ENCODE data around the gene SERPINE2. TPM values are rescaled to one million over a fixed set of nuclear protein-coding genes. Genes with fewer than 3 reads are reported as not detected.

SERPINE2 gene
- total and polyA plus RNA-seq, 2 experiments from 2014 or later, result 1,864 to 5,355 TPM

GRCh38 chr2:224063298-224063648, 24.2 kb upstream of the SERPINE2 start:
- in situ Hi-C loops (cut with MboI), result no loop called here
- no peak for DNase-seq
- no peak overlapping the region for H3K4me3 ChIP-seq
- H3K27me3 ChIP-seq (replicated peaks; ENCODE audit: insufficient read depth), result no peaks in the 10 kb centered on the region
- no peaks in the 10 kb centered on the region for H3K36me3 ChIP-seq (ENCODE audit: low read depth)
- no peaks in the 10 kb centered on the region for H4K20me1 ChIP-seq (ENCODE audit: insufficient read depth)
- no peaks in the 10 kb centered on the region for H3K9me2 ChIP-seq (ENCODE audit: insufficient read depth)
- no peak overlapping the region for H2AFZ ChIP-seq
- H3K4me2 ChIP-seq (ENCODE audit: unreplicated experiment), result no peak overlapping the region
- no peaks in the 10 kb centered on the region for H3K4me1 ChIP-seq (ENCODE audit: insufficient read depth)
- WGBS, 2 experiments (ENCODE audit: low coverage in 1 of 2, low lambda C conversion rate in 2 of 2, missing lambda C conversion rate in 2 of 2), result 98% methylated on average over 4 of the region's 4 CpGs
- H3K27ac ChIP-seq, result no peak overlapping the region
- H3K9ac ChIP-seq, result no peak overlapping the region
- H3K9me3 ChIP-seq (ENCODE audit: low read depth), result no peaks in the 10 kb centered on the region
- no peaks in the 10 kb centered on the region for H3F3A ChIP-seq (ENCODE audit: insufficient read depth)
- no peaks in the 10 kb centered on the region for H3K79me2 ChIP-seq (ENCODE audit: insufficient read depth)
- TF ChIP-seq EZH2phosphoT487 (IDR thresholded peaks at IDR 0.05; ENCODE audit: insufficient read depth, low read depth) (no peak), EZH2 (IDR thresholded peaks at IDR 0.05; ENCODE audit: insufficient read depth, poor library complexity, severe bottlenecking) (no peak)

GRCh38 chr2:224062481-224063297, 23.6 kb upstream of the SERPINE2 start:
- 75 to 77% methylated on average over 5 of the region's 5 CpGs for WGBS, 2 experiments (ENCODE audit: low coverage in 1 of 2, low lambda C conversion rate in 2 of 2, missing lambda C conversion rate in 2 of 2)
- no peaks in the 10 kb centered on the region for H3K36me3 ChIP-seq (ENCODE audit: low read depth)
- DNase-seq, result no peak
- H3F3A ChIP-seq (ENCODE audit: insufficient read depth), result no peaks in the 10 kb centered on the region
- H3K4me3 ChIP-seq, result no peak overlapping the region
- no peaks in the 10 kb centered on the region for H3K4me1 ChIP-seq (ENCODE audit: insufficient read depth)
- no peak overlapping the region for H3K4me2 ChIP-seq (ENCODE audit: unreplicated experiment)
- no peaks in the 10 kb centered on the region for H3K79me2 ChIP-seq (ENCODE audit: insufficient read depth)
- no peak overlapping the region for H3K27ac ChIP-seq
- H2AFZ ChIP-seq, result no peak overlapping the region
- H4K20me1 ChIP-seq (ENCODE audit: insufficient read depth), result no peaks in the 10 kb centered on the region
- TF ChIP-seq EZH2phosphoT487 (IDR thresholded peaks at IDR 0.05; ENCODE audit: insufficient read depth, low read depth) (no peak), EZH2 (IDR thresholded peaks at IDR 0.05; ENCODE audit: insufficient read depth, poor library complexity, severe bottlenecking) (no peak)
- no peaks in the 10 kb centered on the region for H3K9me3 ChIP-seq (ENCODE audit: low read depth)
- H3K27me3 ChIP-seq (replicated peaks; ENCODE audit: insufficient read depth), result no peaks in the 10 kb centered on the region
- H3K9me2 ChIP-seq (ENCODE audit: insufficient read depth), result no peaks in the 10 kb centered on the region
- in situ Hi-C loops (cut with MboI), result no loop called here
- no peak overlapping the region for H3K9ac ChIP-seq

- no peak for DNase-seq
- Histone ChIP-seq H2AFZ (no peak overlapping the region), H3K9me3 (ENCODE audit: low read depth) (no peaks in the 10 kb centered on the region), H3K9ac (no peak overlapping the region), H3K27ac (no peak overlapping the region), H3K36me3 (ENCODE audit: low read depth) (no peaks in the 10 kb centered on the region), H3K4me2 (ENCODE audit: unreplicated experiment) (no peak overlapping the region), H3K9me2 (ENCODE audit: insufficient read depth) (no peaks in the 10 kb centered on the region), H3K27me3 (replicated peaks; ENCODE audit: insufficient read depth) (no peaks in the 10 kb centered on the region), H3K4me3 (no peak overlapping the region), H3K79me2 (ENCODE audit: insufficient read depth) (no peaks in the 10 kb centered on the region), H4K20me1 (ENCODE audit: insufficient read depth) (no peaks in the 10 kb centered on the region), H3F3A (ENCODE audit: insufficient read depth) (no peaks in the 10 kb centered on the region), H3K4me1 (ENCODE audit: insufficient read depth) (no peaks in the 10 kb centered on the region)
- 95 to 99% methylated on average over 2 of the region's 2 CpGs for WGBS, 2 experiments (ENCODE audit: low coverage in 1 of 2, low lambda C conversion rate in 2 of 2, missing lambda C conversion rate in 2 of 2)
- no peak for TF ChIP-seq EZH2 (IDR thresholded peaks at IDR 0.05; ENCODE audit: insufficient read depth, poor library complexity, severe bottlenecking)
- no peak for TF ChIP-seq EZH2phosphoT487 (IDR thresholded peaks at IDR 0.05; ENCODE audit: insufficient read depth, low read depth)
- in situ Hi-C loops (cut with MboI), result no loop called here
These were observed 21.8 kb upstream of the SERPINE2 start for GRCh38 chr2:224060783-224061482.

GRCh38 chr2:224059178-224059577, 20.1 kb upstream of the SERPINE2 start:
- Histone ChIP-seq H3F3A (ENCODE audit: insufficient read depth) (no peaks in the 10 kb centered on the region), H3K4me2 (ENCODE audit: unreplicated experiment) (no peak overlapping the region), H3K9me3 (ENCODE audit: low read depth) (no peaks in the 10 kb centered on the region), H3K27ac (no peak overlapping the region), H3K4me3 (no peak overlapping the region), H2AFZ (no peak overlapping the region), H3K36me3 (ENCODE audit: low read depth) (no peaks in the 10 kb centered on the region), H3K9me2 (ENCODE audit: insufficient read depth) (no peaks in the 10 kb centered on the region), H4K20me1 (ENCODE audit: insufficient read depth) (no peaks in the 10 kb centered on the region), H3K9ac (no peak overlapping the region), H3K79me2 (ENCODE audit: insufficient read depth) (no peaks in the 10 kb centered on the region), H3K27me3 (replicated peaks; ENCODE audit: insufficient read depth) (no peaks in the 10 kb centered on the region), H3K4me1 (ENCODE audit: insufficient read depth) (no peaks in the 10 kb centered on the region)
- 47 to 67% methylated on average over 1 of the region's 1 CpG for WGBS, 2 experiments (ENCODE audit: low coverage in 1 of 2, low lambda C conversion rate in 2 of 2, missing lambda C conversion rate in 2 of 2)
- no peak for DNase-seq
- TF ChIP-seq EZH2 (IDR thresholded peaks at IDR 0.05; ENCODE audit: insufficient read depth, poor library complexity, severe bottlenecking), result no peak
- no peak for TF ChIP-seq EZH2phosphoT487 (IDR thresholded peaks at IDR 0.05; ENCODE audit: insufficient read depth, low read depth)
- in situ Hi-C loops (cut with MboI), result no loop called here

All from GM23248 (cell line).